Peyer's patch (tissue), 4 donors: ENCODE data around the gene POLR1A.

ENCODE experiments used
- CTCF ChIP-seq, 6 experiments: fragments of 450-650 bp in 4 of 6; fragments of 200-600 bp in 2 of 6; sonication (generic) in 1 of 6; IDR thresholded peaks; one replicate each; pipeline ENCODE4 v1.5.1; 2017 to 2019; ENCODE audit warnings: antibody characterized with exemption in 6 of 6, mild to moderate bottlenecking in 3 of 6, moderate library complexity in 1 of 6
- POLR2A ChIP-seq, 2 donors: fragments of 450-650 bp; IDR thresholded peaks; one replicate each; pipeline ENCODE4 v1.5.1; 2017; ENCODE audit warnings: antibody characterized with exemption in 2 of 2, mild to moderate bottlenecking in 2 of 2, moderate library complexity in 2 of 2

- TF ChIP-seq CTCF (IDR thresholded peaks at IDR 0.05) (no peak), POLR2A (IDR thresholded peaks at IDR 0.05) (no peak)
Measured at GRCh38 chr2:86147793-86148192, 42.1 kb upstream of the POLR1A start.
